HepG2 (cell line): Measurements from ENCODE around the gene POLE4. TPM values are rescaled to one million over a fixed set of nuclear protein-coding genes. Genes with fewer than 3 reads are reported as not detected.

ENCODE experiments used
- ATAC-seq: fragments of 200-7000 bp; cut with Tn5 transposase; 3 replicates; pipeline ENCODE4 v1.9.1; 2020; ENCODE audit warnings: mild to moderate bottlenecking, moderate library complexity
- BruUV-seq: library from RNA; stranded (reverse); fragments of 400-500 nt; replicated peaks from 2 replicates; lab custom pipeline; 2021; lab: Mats Ljungman, UMichigan
- CTCF ChIA-PET: fragments of 300-600 bp; formaldehyde crosslinking; extraction: SDS; loops from one replicate; lab custom pipeline; 2021; ENCODE audit warnings: low total read pairs, inconsistent platforms, low intra/inter-chr PET ratio; lab: Yijun Ruan, JAX
- POLR2A ChIA-PET: fragments of 350-600 bp; sonication (Branson Sonifier 250); formaldehyde crosslinking; loops from one replicate; lab custom pipeline; 2020; ENCODE audit warnings: antibody characterized with exemption, inconsistent platforms; lab: Yijun Ruan, JAX
- DNase-seq: peaks from one replicate; pipeline ENCODE4 v3.0.0-alpha.2; 2015; ENCODE audit warnings: low spot score
- FAIRE-seq: peaks from 3 replicates; lab custom pipeline; 2011; peaks lifted over from hg19 to GRCh38; lab: Jason Lieb, UNC
- H2AFZ ChIP-seq: one replicate; pipeline ENCODE4 v1.6.1; 2011; ENCODE audit warnings: low read length, inconsistent platforms
- H3K27ac ChIP-seq: fragments of 300-600 bp; 3 replicates; pipeline ENCODE4 v1.8.0; 2011; ENCODE audit warnings: mixed run types, mild to moderate bottlenecking, mixed read lengths, low read length, inconsistent platforms; ENCODE audit not compliant: insufficient read depth; ENCODE audit errors: extremely low read length
- H3K27me3 ChIP-seq, 2 experiments: fragments of 200-600 bp in 1 of 2; 2 replicates in 1 of 2; 3 replicates in 1 of 2; pipeline versions ENCODE4 v1.6.0 to v1.8.0; 2011; ENCODE audit warnings: low read length in 2 of 2, mild to moderate bottlenecking in 2 of 2, moderate library complexity in 2 of 2, inconsistent platforms in 1 of 2; ENCODE audit not compliant: insufficient read depth in 2 of 2, control insufficient read depth in 1 of 2
- H3K36me3 ChIP-seq, 2 experiments: fragments of 200-600 bp in 1 of 2; replicated peaks in 1 of 2; 2 replicates in 1 of 2; 3 replicates in 1 of 2; pipeline versions ENCODE4 v1.5.1 to v1.8.0; 2011; ENCODE audit warnings: low read length in 2 of 2, inconsistent platforms in 1 of 2; ENCODE audit not compliant: insufficient read depth in 2 of 2, control insufficient read depth in 1 of 2
- H3K4me1 ChIP-seq: 2 replicates; pipeline ENCODE4 v1.5.1; 2012; ENCODE audit warnings: low read length, inconsistent platforms; ENCODE audit not compliant: insufficient read depth
- H3K4me2 ChIP-seq: 2 replicates; pipeline ENCODE4 v1.6.0; 2011; ENCODE audit warnings: low read depth, low read length, inconsistent platforms
- H3K4me3 ChIP-seq, 3 experiments: fragments of 200-600 bp in 1 of 3; sonication (generic), shearing (Covaris generic) in 1 of 3; replicated peaks in 1 of 3; 2 replicates each; pipeline ENCODE4 v1.5.1; 2011 to 2016; ENCODE audit warnings: low read length in 3 of 3, inconsistent platforms in 2 of 3, low read depth in 2 of 3, mild to moderate bottlenecking in 2 of 3, control low read depth in 1 of 3, mixed read lengths in 1 of 3; ENCODE audit not compliant: insufficient read depth in 1 of 3
- H3K79me2 ChIP-seq: one replicate; pipeline ENCODE4 v1.6.1; 2011; ENCODE audit warnings: low read length, inconsistent platforms; ENCODE audit not compliant: insufficient read depth
- H3K9ac ChIP-seq: 2 replicates; pipeline ENCODE4 v1.6.0; 2011; ENCODE audit warnings: mild to moderate bottlenecking, low read depth, low read length, inconsistent platforms; ENCODE audit not compliant: insufficient read depth
- H3K9me3 ChIP-seq: 2 replicates; pipeline ENCODE4 v1.5.1; 2012; ENCODE audit warnings: mild to moderate bottlenecking, low read length
- H4K20me1 ChIP-seq: 2 replicates; pipeline ENCODE4 v1.6.0; 2011; ENCODE audit warnings: inconsistent platforms, mild to moderate bottlenecking, low read length, moderate library complexity; ENCODE audit not compliant: insufficient read depth
- ARID2 ChIP-seq: sonication (generic); formaldehyde crosslinking; IDR thresholded peaks from 2 replicates; pipeline ENCODE4 v1.8.1; 2022; ENCODE audit warnings: mild to moderate bottlenecking, missing genetic modification reagents, borderline replicate concordance
- ATF7-NPFF ChIP-seq: sonication (generic); formaldehyde crosslinking; IDR thresholded peaks from 2 replicates; pipeline ENCODE4 v1.8.1; 2023; ENCODE audit warnings: mild to moderate bottlenecking, low read depth, missing genetic modification reagents, moderate library complexity
- ELK4 ChIP-seq: sonication (generic); formaldehyde crosslinking; IDR thresholded peaks from 2 replicates; pipeline ENCODE4 v1.9.0; 2021; ENCODE audit warnings: missing genetic modification reagents, borderline replicate concordance
- FOXK2 ChIP-seq: fragments of 450-650 bp; IDR thresholded peaks from 2 replicates; pipeline ENCODE4 v1.6.1; 2016
- MXD1 ChIP-seq: sonication (generic); formaldehyde crosslinking; IDR thresholded peaks from 2 replicates; pipeline ENCODE4 v1.4.0; 2020; ENCODE audit warnings: mild to moderate bottlenecking, missing genetic modification reagents
- PHF8 ChIP-seq: sonication (generic); formaldehyde crosslinking; IDR thresholded peaks from 2 replicates; pipeline ENCODE4 v1.5.0; 2020; ENCODE audit warnings: missing genetic modification reagents
- RFX1 ChIP-seq: fragments of 450-650 bp; IDR thresholded peaks from 2 replicates; pipeline ENCODE4 v1.6.1; 2017
- SALL1 ChIP-seq: sonication (generic); formaldehyde crosslinking; IDR thresholded peaks from 2 replicates; pipeline ENCODE4 v1.8.0; 2022; ENCODE audit warnings: mild to moderate bottlenecking, missing genetic modification reagents
- USF2 ChIP-seq, 2 experiments: sonication (generic) in 1 of 2; formaldehyde crosslinking in 1 of 2; IDR thresholded peaks; 2 replicates each; pipeline versions ENCODE4 v1.5.1 to v1.6.1; 2011 to 2020; ENCODE audit warnings: borderline replicate concordance in 1 of 2, low read depth in 1 of 2, low read length in 1 of 2, mild to moderate bottlenecking in 1 of 2, missing genetic modification reagents in 1 of 2, moderate library complexity in 1 of 2
- ZNF230 ChIP-seq: sonication (generic); formaldehyde crosslinking; IDR thresholded peaks from 2 replicates; pipeline ENCODE4 v1.4.0; 2020; ENCODE audit warnings: mild to moderate bottlenecking, missing genetic modification reagents
- ZNF281 ChIP-seq: sonication (generic); formaldehyde crosslinking; IDR thresholded peaks from 2 replicates; pipeline ENCODE4 v1.4.0; 2020; ENCODE audit warnings: missing genetic modification reagents, borderline replicate concordance
- ZNF687 ChIP-seq: sonication (generic); formaldehyde crosslinking; IDR thresholded peaks from 2 replicates; pipeline ENCODE4 v1.5.1; 2020; ENCODE audit warnings: mild to moderate bottlenecking, missing genetic modification reagents, moderate library complexity
- WGBS: methylation state at CpG from one replicate; pipeline ENCODE4 v1.1.6; 2017; ENCODE audit warnings: low lambda C conversion rate; 5-methylcytosine and 5-hydroxymethylcytosine counted together
- in situ Hi-C: cut with HindIII; loops from 2 replicates; pipeline ENCODE4 v1.10.0; 2017; ENCODE audit warnings: low pct_unique_long_range_greater_than_20kb; ENCODE audit not compliant: extremely low pct_ligation_motif_present
- intact Hi-C: fragments of 100-400 bp; cut with micrococcal nuclease; formaldehyde crosslinking; loops from one replicate; pipeline ENCODE4 v1.10.0; 2022; ENCODE audit not compliant: unreplicated experiment
- polyA plus RNA-seq, 8 experiments: library from polyadenylated mRNA; depleted of rRNA in 3 of 8; stranded (reverse) in 7 of 8; unstranded in 1 of 8; fragments of >200 nt; fragmentation: Illumina TruSeq in 4 of 8; extraction: Trizol in 4 of 8; gene quantifications; 2 replicates each; pipeline versions ENCODE4 v1.2.1 to v1.2.3, GENCODE V29; 2011 to 2016; ENCODE audit warnings: low read depth in 4 of 8, missing spikeins in 1 of 8, mixed read lengths in 1 of 8; ENCODE audit not compliant: insufficient read depth in 1 of 8
- total RNA-seq, 5 experiments: library from RNA; depleted of rRNA; stranded (reverse); fragments of >200 nt; fragmentation: Illumina TruSeq; extraction: Trizol; gene quantifications; 2 replicates each; pipeline ENCODE4 v1.2.3, GENCODE V29; 2016; ENCODE audit warnings: low read depth in 1 of 5

The POLE4 gene
- total and polyA plus RNA-seq, 2 of the 13 experiments (the other 11 are each of a cell fraction or from before 2014, with no cell fraction given), result 106 to 116 TPM

DNA sequence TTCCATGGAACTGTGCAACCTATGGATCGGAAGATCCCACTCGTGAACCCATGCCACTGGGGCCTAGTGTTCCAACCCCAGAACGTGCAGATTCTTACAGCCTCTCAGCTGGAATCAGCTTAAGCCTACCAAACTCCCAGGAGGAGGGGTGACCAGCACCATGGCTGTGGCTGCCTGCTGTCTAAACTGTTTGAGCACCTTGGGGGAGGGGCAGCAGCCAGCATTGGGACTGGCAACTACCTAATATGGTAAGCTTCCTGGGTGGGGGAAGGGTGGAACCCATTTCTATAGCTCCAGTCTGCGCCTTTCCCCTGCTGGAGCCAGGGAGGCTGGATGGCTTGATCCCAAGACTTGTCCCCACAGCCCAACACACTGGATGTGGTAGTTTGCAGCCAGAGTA is 10.7 kb upstream of the POLE4 start:
- BruUV-seq, result no TSS peak
- ATAC-seq, result peak; percentile 54
- intact Hi-C loops, result no loop called here
- H3K4me1 ChIP-seq, result peaks cover 56% of the 10 kb centered on the region
- H3K4me3 ChIP-seq, result no peak overlapping the region
- WGBS, result 100% methylated on average over 3 of the region's 4 CpGs
- H3K79me2 ChIP-seq, result peaks cover 59% of the 10 kb centered on the region
- ChIA-PET POLR2A (interaction anchor here (1.0 kb wide), 1 partner anchor 8 kb away, joined by 3 read pairs; no protein-coding TSS in a partner anchor), CTCF (no interaction called here)
- H3K9ac ChIP-seq, result no peak overlapping the region; the same call in 1 of the 2 replicates
- no peak overlapping the region for H3K4me2 ChIP-seq
- peak; percentile 62 for DNase-seq
- no peak for FAIRE-seq
- peaks cover 0 to 5% of the 10 kb centered on the region in 2 experiments; a peak in 3 of 5 replicates for H3K36me3 ChIP-seq
- no peaks in the 10 kb centered on the region for H3K9me3 ChIP-seq
- H4K20me1 ChIP-seq, result no peaks in the 10 kb centered on the region
- no peak overlapping the region for H2AFZ ChIP-seq
- no peaks in the 10 kb centered on the region for H3K27me3 ChIP-seq
- in situ Hi-C loops, result no loop called here
- H3K27ac ChIP-seq, result no peak overlapping the region
- TF ChIP-seq ELK4 (CRISPR knock-in tag) (peak; percentile 57; the same call in 1 of the 2 replicates), RFX1 (no peak), ARID2 (CRISPR knock-in tag) (0 out of 2 replicates have a peak, but pooled peaks have one; percentile 41), SALL1 (CRISPR knock-in tag) (peak; percentile 28; the same call in 1 of the 2 replicates), ZNF230 (CRISPR knock-in tag) (0 out of 2 replicates have a peak, but pooled peaks have one; percentile 39), ZNF281 (peak; percentile 93; the same call in 1 of the 2 replicates), ZNF687 (peak; percentile 32), USF2 (IDR thresholded peaks at IDR 0.05; ENCODE audit: low read depth, low read length) (no peak), USF2 (CRISPR knock-in tag; IDR thresholded peaks at IDR 0.05; ENCODE audit: borderline replicate concordance) (peak; percentile 51; the same call in 1 of the 2 replicates), PHF8 (CRISPR knock-in tag) (no peak), MXD1 (CRISPR knock-in tag) (0 out of 2 replicates have a peak, but pooled peaks have one; percentile 31), FOXK2 (no peak), ATF7-NPFF (0 out of 2 replicates have a peak, but pooled peaks have one; percentile 19)
